ENCODE results near the gene KRTAP12-2.
"Not testable (repeated sequence)": the region's sequence is repeated elsewhere in the genome, so short reads cannot be mapped to it uniquely, and the experiment has no call there.

KRTAP12-2 gene

DNA sequence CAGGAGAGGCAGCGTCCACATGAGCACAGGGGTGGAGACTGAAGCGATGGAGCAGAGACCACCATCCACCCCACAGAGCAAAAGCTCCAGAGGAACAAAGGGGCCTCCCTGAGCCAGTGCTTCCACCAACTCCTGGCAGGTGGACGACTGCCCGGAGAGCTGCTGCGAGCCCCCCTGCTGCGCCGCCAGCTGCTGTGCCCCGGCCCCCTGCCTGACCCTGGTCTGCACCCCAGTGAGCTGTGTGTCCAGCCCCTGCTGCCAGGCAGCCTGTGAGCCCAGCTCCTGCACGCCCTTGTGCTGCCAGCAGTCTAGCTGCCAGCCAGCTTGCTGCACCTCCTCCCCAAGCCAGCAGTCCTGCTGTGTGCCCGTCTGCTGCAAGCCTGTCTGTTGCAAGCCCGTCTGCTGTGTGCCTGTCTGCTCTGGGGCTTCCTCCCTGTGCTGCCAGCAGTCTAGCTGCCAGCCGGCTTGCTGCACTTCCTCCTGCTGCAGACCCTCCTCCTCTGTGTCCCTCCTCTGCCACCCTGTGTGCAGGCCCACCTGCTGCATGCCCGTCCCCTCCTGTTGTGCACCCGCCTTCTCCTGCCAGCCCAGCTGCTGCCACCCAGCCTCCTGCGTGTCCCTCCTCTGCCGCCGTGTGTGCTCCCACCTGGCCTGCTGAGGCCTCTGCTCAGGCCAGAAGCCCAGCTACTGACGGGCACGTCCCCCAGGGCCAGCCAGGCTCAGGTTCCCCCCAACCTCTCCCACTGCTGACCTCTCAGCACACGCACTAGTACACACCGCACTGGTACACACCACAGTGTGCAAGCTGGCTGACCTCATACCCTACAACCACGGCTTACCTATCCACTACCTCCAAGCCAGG lies 35.6 kb upstream of the KRTAP12-2 start:
- DNase-seq = no peak

DNA sequence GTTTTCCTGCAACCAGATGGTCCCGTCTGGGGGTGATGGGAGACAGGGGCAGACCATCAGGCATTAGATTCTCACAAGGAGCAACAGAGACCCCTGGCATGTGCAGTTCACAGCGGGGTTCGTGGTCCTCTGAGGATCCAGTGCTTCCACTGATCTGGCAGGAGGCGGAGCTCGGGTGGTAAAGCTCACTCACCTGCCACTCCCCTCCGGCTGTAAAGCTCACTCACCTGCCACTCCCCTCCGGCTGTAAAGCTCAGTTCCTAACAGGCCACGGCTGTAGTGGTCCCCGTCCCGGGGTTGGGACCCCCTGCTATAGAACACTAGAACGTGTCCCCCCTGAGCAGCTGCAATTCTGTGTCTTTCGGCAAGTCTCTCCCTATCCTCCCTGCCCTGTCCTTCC lies 34.8 kb upstream of the KRTAP12-2 start:
- no peak for DNase-seq

DNA sequence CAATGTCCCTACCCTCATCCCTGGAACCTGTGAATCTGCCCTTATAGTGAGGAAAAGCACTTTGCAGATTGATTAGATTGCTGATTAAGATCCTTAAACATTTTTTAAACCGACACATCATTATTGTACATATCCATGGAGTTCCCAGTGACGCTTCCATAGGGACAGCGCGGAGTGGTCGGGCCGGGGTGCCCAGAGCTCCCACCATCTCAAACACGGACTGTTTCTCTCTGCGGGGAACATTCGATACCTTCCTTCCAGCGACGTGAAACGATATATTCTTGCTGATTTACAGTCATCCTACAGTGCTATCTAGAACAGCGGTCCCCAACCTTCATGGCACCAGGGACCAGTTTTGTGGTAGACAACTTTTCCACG lies 34.3 kb upstream of the KRTAP12-2 start:
- no peak for DNase-seq

DNA sequence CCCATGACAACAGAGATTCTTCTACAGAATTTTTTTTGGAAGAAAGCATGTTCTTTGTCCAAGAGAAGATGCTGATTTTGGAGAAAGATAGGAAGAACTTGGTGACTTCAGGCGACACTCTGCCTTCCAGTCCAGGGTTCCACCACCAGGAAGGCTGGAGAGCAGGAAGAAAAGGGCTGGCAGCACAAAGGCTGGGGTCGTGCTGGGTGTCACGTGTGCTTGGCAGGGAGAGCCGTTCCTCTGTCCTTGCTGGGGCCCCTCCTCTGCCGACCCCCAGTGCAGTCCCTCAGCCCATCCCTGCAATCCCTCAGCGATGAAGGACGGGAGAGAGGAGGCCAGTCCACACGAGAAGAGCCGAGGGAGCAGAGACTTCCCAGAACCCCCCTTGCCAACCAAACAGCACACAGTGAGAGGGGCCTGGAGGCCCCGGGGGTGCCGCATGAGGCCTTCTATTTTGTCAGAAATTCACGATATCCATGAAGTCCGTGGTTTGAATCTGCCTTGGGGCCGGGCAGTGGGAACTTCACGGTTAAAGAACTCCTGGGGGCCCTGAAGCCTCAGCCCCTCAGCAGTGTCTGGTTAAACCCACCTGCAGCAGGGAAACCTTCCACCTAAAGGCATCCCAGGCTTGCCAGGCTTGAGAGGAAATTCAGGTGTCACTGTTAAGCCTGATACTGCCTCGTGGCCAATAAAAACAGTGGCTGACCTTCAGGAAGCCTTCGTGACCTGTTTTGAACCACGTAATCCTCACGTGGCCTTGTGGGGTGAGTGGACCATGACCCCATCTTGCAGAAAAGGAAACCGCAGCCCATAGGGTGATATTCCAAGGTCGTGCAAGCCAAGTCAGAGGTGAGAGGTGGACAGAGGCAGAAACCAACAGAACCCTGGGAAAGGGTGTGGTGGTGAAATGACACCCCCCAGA lies 33.6 kb upstream of the KRTAP12-2 start:
- no peak for DNase-seq

DNA sequence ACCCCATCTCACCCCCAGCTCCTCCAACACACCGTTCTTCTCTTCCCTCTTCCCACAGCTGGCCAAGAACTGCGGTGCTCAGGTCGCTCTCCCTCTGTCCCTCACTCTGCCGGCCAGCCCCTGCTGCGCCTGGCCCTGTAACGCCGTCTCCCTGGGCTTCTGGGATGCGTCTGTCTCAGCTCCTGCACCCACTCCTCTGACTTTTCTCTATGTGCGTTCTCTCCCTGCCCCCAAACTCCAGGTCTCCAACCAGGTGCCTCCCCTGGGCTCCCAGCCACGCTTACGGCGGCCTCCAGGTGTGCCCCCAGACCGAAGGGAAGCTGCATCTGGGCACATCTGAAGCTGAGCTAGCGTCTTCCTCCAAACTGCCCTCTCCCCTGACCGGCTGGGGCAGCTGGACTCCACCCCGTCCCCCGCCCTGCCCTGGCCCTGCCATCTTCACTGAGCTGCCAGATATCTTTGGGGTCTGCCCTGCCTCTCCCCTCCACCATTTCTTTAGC lies 32.8 kb upstream of the KRTAP12-2 start:
- DNase-seq = no peak

DNA sequence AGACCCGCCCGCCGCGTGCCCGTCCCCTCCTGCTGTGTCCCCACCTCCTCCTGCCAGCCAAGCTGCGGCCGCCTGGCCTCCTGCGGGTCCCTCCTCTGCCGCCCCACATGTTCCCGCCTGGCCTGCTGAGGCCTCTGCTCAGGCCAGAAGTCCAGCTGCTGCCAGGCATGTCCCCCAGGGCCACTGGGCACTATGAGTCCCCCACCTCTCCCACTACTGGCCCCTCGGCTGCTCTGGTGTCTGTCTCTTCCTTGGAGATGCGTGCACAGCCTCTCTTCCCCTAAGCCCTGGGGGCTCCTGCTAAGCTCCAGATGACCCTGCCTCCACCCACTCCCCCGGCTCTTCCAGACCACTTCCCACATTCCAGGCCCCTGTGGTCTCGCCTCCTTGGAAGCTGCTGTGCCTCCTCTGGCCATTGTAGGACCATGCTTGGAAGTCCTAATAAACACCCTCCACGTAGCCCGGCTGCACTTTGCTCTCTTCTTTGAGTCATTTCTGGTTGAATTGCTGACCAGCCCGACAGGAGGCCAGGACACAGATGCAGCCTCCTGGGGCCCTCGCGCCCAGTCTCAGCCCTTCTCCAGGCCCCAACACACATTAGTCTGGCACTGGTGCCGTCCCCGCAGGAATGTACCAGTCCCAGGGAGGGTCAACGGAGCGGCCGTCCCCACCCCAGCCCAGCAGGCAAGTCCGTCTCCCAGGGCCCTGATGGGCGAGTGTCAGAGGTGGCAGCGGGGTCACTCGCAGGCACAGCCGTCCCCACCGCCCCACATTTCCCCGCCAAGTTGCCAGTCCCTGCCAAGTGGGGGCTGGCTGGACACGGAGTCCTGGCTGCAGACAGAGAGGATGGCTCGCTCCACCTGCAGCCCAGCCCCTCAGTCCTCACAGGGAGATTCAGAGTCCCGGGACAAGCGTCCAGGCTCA lies 31.3 kb upstream of the KRTAP12-2 start:
- no peak for DNase-seq

DNA sequence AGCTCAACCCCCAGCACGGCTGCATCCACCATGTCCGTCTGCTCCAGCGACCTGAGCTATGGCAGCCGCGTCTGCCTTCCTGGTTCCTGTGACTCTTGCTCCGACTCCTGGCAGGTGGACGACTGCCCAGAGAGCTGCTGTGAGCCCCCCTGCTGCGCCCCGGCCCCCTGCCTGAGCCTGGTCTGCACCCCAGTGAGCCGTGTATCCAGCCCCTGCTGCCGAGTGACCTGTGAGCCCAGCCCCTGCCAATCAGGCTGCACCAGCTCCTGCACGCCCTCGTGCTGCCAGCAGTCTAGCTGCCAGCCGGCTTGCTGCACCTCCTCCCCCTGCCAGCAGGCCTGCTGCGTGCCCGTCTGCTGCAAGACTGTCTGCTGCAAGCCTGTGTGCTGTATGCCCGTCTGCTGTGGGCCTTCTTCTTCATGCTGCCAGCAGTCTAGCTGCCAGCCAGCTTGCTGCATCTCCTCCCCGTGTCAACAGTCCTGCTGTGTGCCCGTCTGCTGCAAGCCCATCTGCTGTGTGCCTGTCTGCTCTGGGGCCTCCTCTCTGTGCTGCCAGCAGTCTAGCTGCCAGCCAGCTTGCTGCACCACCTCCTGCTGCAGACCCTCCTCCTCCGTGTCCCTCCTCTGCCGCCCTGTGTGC lies 30.6 kb upstream of the KRTAP12-2 start, which contains the start of gene KRTAP10-12:
Gene KRTAP10-12 (plus strand): TSS at position 1 of the 639 bp plus-strand sequence. CDS start 30 bp downstream, at position 31.
- not testable (repeated sequence) for DNase-seq

DNA sequence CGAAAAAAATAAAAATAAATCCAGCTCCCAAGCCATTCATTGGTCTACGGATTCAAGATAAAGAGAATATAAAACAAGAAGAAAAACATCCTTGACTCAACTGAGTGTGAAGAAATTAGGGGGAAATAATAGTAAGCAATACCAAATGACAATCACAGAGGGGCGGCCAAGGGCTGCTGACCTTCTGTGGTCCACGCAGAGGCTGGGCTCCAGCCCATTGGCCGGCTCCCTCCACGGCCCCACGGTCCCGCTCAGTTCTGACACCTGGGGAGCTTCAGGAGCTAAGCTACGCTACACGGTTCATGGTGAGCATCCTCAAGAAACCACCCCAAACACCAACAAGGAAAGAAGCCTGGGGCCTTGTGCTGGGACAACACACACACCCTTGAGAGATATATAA lies 29.8 kb upstream of the KRTAP12-2 start:
- DNase-seq = no peak

DNA sequence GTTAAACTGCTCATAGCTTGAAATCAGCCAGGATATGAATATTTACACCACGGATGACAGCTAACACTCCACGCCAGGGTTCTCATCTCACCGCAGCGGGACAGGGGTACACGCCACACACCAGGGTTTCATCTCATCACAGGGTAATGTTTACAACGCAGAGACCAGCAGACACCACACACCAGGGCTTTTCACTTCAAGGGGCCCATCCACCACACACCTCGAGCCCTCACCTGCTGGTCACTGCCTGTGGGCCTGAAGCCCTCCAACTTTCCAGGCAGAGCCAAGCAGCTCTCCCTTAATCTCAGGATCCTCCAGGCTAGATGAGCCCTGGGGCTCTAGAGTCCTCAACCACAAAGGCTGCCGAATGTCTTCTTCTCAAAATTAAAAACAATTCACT lies 28.9 kb upstream of the KRTAP12-2 start:
- no peak for DNase-seq

DNA sequence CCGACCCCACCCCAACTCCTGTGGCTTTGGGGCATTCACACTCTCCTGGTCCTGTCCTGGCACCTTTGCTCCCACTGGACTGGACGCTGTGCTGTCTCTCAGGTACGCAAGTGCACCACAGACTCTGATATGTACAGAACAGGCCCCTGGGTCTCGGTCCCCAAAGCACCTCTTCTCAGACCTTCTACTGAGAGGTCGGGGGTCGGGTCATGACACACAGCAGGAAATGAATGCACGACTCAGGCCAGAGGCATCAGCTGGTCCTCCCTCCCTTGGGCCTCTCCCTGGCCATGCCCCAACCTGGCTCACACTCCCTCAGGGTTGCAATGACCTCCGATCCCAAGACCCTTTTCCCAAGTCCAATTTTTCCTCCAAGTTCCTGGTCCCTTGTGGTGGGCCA lies 28.5 kb upstream of the KRTAP12-2 start:
- no peak for DNase-seq

DNA sequence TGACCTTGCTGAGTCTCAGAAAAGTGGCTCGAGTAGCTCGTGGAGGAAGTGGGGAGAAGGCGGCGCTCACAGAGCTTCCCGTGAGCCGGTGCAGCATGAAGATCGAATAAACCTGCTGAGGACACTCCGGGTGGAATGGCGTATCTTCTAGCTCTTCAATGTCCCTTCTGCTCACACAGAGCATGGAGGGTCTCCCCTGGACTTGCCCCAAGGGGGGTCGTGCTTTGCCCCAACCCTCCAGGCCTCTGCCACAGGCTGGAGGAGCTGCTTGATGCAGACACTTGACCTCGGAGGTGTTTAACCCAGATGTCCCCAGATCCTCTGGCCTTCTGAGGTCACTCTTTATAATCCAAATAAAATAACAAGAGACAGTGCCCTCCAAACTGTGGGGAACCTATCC lies 28.0 kb upstream of the KRTAP12-2 start:
- no peak for DNase-seq

DNA sequence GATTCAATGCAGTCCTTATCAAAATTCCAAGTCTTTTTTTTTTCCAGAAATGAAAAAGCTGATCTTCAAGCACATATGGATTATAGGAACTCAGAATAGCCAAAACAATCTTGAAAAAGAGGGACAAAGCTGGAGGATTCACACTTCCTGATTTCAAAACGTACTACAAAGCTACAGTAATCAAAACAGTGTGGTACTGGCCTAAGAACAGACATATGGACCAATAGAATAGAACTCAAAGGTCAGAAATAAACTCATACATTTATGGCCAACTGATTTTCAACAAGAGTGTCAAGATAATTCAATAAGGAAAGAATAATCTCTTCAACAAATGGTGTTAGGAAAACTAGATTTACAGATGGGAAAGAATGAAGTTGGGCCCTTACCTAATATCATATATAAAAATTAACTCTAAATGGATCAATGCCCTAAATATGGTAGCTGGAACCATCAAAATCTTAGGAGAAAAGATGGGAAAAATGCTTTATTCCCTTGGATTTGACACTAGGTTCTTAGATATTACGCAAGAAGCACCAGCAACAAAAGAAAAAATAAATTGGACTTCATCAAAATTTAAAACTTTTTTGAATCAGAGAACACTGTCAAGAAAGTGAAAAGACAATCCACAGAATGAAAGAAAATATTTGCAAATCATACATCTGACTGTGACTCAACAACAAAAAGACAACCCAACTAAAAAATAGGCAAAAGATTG lies 26.2 kb upstream of the KRTAP12-2 start:
- DNase-seq = no peak

DNA sequence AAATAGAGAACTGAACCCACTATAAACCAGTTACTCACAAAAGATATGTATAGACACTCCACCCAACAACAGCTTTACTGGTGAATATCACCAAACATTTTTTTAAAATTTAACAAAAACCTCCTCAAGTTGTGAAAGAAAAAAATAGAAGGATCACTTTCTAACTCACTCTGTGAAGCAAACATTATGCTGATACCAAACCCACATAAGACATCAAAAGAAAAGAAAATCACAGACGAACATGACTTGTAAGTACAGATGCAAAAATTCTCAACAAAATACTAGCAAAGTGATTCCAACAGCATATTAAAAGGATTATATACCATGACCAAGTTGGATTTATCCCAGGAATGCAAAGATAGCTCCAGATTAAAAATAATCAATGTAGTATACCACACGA lies 25.0 kb upstream of the KRTAP12-2 start:
- no peak for DNase-seq

DNA sequence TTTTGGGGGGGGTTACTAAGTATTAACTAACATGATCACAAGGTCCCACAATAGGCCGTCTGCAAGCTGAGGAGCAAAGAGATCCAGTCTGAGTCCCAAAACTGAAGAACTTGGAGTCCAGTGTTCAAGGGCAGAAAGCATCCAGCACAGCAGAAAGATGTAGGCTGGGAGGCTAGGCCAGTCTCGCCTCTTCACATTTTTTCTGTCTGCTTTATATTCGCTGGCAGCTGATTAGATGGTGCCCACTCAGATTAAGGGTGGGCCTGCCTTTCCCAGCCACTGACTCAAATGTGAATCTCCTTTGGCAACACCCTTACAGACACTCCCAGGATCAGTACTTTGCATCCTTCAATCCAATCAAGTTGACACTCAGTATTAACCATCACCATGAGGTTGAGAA lies 23.0 kb upstream of the KRTAP12-2 start:
- not testable (repeated sequence) for DNase-seq

DNA sequence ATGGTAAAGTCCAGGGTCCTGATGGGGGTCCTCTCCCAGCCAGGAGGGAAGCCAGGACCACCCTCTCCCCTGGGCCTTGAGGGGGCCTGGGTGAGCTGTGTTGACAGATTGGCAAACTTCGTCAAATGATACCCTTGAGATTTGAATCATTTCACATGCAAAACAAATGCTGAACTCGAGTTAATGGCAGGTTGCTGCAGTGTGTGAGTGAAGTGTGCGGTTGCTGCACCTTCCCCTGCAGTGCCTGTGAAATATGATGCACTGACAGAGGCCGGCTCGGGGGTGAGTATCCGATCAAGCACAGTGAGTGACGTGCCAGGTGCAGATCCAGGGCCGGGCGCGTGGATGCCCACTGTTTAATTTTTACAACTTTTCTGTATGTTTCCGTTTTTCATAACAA lies 20.9 kb upstream of the KRTAP12-2 start:
- no peak for DNase-seq

DNA sequence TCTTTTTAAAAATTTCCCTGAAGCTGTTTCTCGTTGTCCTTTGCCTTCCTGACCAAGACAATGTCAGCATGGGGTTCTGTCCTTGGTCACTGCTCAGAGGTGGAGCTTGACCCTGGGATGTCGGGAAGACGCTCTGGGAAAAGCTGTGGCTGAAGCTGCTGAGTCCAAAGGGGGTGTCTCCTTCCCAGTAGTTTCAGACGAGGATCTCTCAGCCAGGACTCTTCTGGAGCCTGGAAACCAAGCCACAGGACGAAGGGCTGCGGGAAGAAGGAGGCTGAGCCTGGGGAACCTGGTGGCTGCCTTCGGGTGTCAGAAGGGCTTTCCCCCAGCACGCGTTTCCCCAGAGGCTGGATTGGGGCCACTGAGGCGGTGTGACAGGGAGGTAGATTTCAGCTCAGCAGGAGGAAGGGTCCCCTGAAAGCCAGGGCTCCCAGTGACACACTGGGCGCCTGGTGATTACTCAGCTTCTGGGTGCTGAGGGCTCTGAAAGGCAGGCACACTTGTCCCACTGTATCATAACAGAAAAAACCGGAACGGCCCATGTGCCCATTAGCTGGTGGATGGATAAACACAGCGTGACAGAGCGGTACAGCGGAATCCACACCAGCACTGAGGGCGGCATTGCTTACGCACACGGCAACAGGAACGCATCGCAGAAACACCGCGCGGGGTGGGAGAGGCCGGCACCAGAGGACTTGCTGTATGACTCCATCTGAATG lies 20.3 kb upstream of the KRTAP12-2 start:
- DNase-seq = no peak

DNA sequence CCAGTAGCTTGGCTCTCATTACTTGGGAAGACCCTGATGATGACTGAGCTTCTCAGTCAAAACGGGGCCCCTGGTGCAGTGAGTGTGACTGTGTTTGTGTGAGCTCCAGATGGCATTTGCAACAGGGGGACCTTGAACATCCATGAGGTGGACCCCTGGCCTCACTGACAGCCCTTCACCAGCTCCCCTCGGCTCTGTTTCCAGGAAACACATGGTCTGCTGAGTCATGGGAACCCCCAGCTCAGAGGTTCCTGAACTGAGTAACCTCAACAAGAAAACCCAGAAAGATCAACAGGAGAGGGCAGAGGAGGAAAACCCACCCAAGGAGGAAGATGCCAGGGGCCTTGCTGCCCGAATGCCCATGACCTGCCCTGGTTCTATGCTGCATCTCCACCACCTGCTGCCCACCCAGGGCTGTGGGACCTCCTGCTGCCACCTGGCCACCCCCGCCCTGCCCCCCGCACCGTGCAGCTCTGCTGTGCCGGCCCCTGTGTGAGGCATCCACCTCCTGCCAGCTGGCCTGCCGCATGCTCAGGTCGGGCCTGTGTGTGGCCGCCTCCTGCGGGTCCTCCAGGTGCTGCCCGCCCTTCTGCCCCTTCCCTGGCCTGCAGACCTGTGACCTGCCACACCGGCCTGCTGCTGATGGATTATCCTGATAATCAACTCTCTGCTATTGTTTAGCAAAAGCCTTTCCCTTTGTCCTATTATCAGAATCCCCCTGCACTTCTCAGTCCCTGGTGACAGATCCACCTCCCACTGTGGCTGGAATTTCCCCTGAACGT lies 19.5 kb upstream of the KRTAP12-2 start:
- no peak for DNase-seq

DNA sequence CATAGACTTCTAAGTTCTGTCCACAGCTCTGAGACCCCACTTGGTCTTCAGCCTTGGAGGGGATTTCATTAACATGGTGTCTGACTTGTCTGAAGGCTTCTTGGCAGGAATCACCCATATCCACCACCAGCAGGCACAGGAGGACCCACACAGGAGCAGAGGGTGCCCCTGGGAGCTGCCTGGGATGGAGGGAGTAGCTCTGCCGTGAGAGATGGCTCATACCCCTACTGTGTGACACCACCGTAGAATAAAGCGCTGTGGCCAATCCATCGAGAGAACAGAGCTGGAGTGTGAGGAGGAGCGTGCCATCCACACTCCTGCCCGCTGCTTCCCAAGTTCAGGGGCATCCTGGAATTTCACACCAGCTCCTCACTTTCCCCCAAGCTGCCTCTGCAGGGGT lies 18.3 kb upstream of the KRTAP12-2 start:
- DNase-seq = not testable (repeated sequence)

DNA sequence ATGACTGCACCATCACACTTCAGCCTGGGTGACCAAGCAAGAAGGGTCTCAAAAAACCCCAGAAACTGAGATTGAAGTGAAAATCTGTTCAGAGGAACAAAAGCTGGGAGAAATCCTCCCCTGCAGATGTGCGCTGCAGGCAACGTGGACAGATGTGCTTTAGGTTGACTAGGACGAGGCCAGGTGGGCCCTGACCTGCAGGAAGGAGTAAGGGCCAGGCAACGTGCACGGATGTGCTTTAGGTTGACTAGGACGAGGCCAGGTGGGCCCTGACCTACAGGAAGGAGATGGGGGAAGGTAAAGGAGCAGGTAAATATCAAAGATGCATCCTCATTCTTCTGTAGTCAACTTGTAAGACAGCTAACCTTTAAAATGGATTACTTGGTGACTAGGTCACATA lies 17.8 kb upstream of the KRTAP12-2 start:
- no peak for DNase-seq

DNA sequence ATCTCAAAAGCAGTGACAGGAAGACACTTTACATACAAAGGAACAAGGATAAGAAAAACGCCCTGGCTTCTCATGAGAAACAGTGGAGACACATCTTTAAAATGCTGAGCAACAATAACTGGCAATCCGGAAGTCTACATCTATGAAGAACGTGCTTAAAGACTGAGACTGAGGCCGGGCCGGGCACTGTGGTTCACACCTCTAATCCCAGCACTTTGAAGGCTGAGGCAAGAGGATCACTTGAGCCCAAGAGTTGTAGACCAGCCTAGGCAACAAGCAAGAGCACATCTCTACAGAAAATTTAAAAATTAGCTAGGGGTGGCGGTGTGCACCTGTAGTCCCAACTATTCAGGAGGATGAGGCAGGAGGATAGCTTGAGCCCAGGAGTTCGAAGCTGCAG lies 17.4 kb upstream of the KRTAP12-2 start:
- no peak for DNase-seq

Data from GOT3 (cell line).